Measurements from ENCODE around the gene MGST2. TPM values are rescaled to one million over a fixed set of nuclear protein-coding genes. Genes with fewer than 3 reads are reported as not detected.

Gene MGST2
- total RNA-seq, 1 donor from 2014 or later = 17.6 TPM

GRCh38 chr4:139704915-139705485 is 39.4 kb downstream of the MGST2 start:
- Histone ChIP-seq H3K79me2 (ENCODE audit: insufficient read depth, low read length) (no peaks in the 10 kb centered on the region), H3K4me1 (ENCODE audit: insufficient read depth, low read length) (peaks cover 3% of the 10 kb centered on the region), H2AFZ (ENCODE audit: low read depth, low read length) (no peak overlapping the region), H3K9me3 (ENCODE audit: insufficient read depth, low read depth, low read length) (no peaks in the 10 kb centered on the region), H3K4me2 (ENCODE audit: low read length) (no peak overlapping the region), H3K27me3 (ENCODE audit: insufficient read depth, low read length) (no peaks in the 10 kb centered on the region), H4K20me1 (ENCODE audit: insufficient read depth, low read length) (no peaks in the 10 kb centered on the region), H3K4me3 (ENCODE audit: insufficient read depth, low read depth, low read length) (no peak overlapping the region), H3K9ac (ENCODE audit: low read length) (no peak overlapping the region), H3K36me3 (ENCODE audit: insufficient read depth, low read length) (peaks cover 3% of the 10 kb centered on the region), H3K27ac (ENCODE audit: low read depth, low read length) (no peak overlapping the region)
- peaks cover 12% of the 10 kb centered on the region for H3K9me3 Mint-ChIP-seq (ENCODE audit: unreplicated experiment)
- peaks cover 10% of the 10 kb centered on the region for H3K36me3 Mint-ChIP-seq (ENCODE audit: low read depth, unreplicated experiment)
- H3K27ac Mint-ChIP-seq (ENCODE audit: unreplicated experiment) = no peak overlapping the region
- TF ChIP-seq, protein P1, sequence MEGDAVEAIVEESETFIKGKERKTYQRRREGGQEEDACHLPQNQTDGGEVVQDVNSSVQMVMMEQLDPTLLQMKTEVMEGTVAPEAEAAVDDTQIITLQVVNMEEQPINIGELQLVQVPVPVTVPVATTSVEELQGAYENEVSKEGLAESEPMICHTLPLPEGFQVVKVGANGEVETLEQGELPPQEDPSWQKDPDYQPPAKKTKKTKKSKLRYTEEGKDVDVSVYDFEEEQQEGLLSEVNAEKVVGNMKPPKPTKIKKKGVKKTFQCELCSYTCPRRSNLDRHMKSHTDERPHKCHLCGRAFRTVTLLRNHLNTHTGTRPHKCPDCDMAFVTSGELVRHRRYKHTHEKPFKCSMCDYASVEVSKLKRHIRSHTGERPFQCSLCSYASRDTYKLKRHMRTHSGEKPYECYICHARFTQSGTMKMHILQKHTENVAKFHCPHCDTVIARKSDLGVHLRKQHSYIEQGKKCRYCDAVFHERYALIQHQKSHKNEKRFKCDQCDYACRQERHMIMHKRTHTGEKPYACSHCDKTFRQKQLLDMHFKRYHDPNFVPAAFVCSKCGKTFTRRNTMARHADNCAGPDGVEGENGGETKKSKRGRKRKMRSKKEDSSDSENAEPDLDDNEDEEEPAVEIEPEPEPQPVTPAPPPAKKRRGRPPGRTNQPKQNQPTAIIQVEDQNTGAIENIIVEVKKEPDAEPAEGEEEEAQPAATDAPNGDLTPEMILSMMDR (IDR thresholded peaks at IDR 0.05; ENCODE audit: insufficient read depth, low read depth, low read length) = peak; percentile 14
- no peak for TF ChIP-seq EZH2 (IDR thresholded peaks at IDR 0.05; ENCODE audit: insufficient read depth, low read length)
- peak; percentile 24 for DNase-seq (ENCODE audit: low read depth)
- H3K4me1 Mint-ChIP-seq (ENCODE audit: low read depth, unreplicated experiment) = peaks cover 4% of the 10 kb centered on the region
- no peaks in the 10 kb centered on the region for H3K27me3 Mint-ChIP-seq (ENCODE audit: low read depth, unreplicated experiment)
- no peak for FAIRE-seq
- H3K4me3 Mint-ChIP-seq (ENCODE audit: unreplicated experiment) = no peak overlapping the region

GRCh38 chr4:139709660-139710059 is 44.0 kb downstream of the MGST2 start:
- Mint-ChIP-seq H3K9me3 (ENCODE audit: unreplicated experiment) (peaks cover 10% of the 10 kb centered on the region), H3K4me1 (ENCODE audit: low read depth, unreplicated experiment) (peaks cover 25% of the 10 kb centered on the region), H3K36me3 (ENCODE audit: low read depth, unreplicated experiment) (peaks cover 8% of the 10 kb centered on the region), H3K27me3 (ENCODE audit: low read depth, unreplicated experiment) (no peaks in the 10 kb centered on the region), H3K27ac (ENCODE audit: unreplicated experiment) (no peak overlapping the region), H3K4me3 (ENCODE audit: unreplicated experiment) (no peak overlapping the region)
- H4K20me1 ChIP-seq (ENCODE audit: insufficient read depth, low read length) = no peaks in the 10 kb centered on the region
- DNase-seq (ENCODE audit: low read depth) (no peak), FAIRE-seq (no peak)
- H3K4me2 ChIP-seq (ENCODE audit: low read length) = no peak overlapping the region
- no peaks in the 10 kb centered on the region for H3K9me3 ChIP-seq (ENCODE audit: insufficient read depth, low read depth, low read length)
- H3K36me3 ChIP-seq (ENCODE audit: insufficient read depth, low read length) = no peaks in the 10 kb centered on the region
- H3K27ac ChIP-seq (ENCODE audit: low read depth, low read length) = peak overlapping the region; percentile 37
- H2AFZ ChIP-seq (ENCODE audit: low read depth, low read length) = no peak overlapping the region
- peaks cover 11% of the 10 kb centered on the region for H3K4me1 ChIP-seq (ENCODE audit: insufficient read depth, low read length)
- H3K27me3 ChIP-seq (ENCODE audit: insufficient read depth, low read length) = no peaks in the 10 kb centered on the region
- H3K4me3 ChIP-seq (ENCODE audit: insufficient read depth, low read depth, low read length) = no peak overlapping the region
- no peaks in the 10 kb centered on the region for H3K79me2 ChIP-seq (ENCODE audit: insufficient read depth, low read length)
- H3K9ac ChIP-seq (ENCODE audit: low read length) = no peak overlapping the region
- TF ChIP-seq EZH2 (IDR thresholded peaks at IDR 0.05; ENCODE audit: insufficient read depth, low read length) = no peak
- TF ChIP-seq, protein P1 (IDR thresholded peaks at IDR 0.05; ENCODE audit: insufficient read depth, low read depth, low read length) = no peak

DNA sequence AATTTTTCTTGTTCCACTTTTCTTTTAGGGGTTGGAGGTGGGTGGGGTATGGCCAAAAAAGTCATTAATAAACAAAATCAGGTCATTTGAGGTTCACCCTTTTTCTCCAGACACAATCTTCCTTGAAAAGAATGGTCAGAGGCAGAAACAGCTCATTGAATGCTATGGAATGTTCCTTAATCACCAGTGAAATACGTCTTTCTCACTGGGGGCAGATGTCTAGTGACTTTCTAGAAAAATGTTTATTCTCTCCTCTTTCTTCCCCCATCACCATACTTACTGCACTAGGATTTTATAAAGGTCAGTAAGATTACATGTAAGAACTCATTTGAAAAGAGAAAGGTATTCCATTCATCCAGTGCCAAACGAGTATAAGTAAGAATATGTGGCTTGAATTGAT is 44.5 kb downstream of the MGST2 start:
- H3K79me2 ChIP-seq (ENCODE audit: insufficient read depth, low read length) = no peaks in the 10 kb centered on the region
- H3K27ac ChIP-seq (ENCODE audit: low read depth, low read length) = peak overlapping the region; percentile 59
- FAIRE-seq (no peak), DNase-seq (ENCODE audit: low read depth) (peak; percentile 84)
- Mint-ChIP-seq H3K27ac (ENCODE audit: unreplicated experiment) (no peak overlapping the region), H3K4me1 (ENCODE audit: low read depth, unreplicated experiment) (peaks cover 29% of the 10 kb centered on the region), H3K36me3 (ENCODE audit: low read depth, unreplicated experiment) (peaks cover 6% of the 10 kb centered on the region), H3K27me3 (ENCODE audit: low read depth, unreplicated experiment) (no peaks in the 10 kb centered on the region), H3K9me3 (ENCODE audit: unreplicated experiment) (peaks cover 10% of the 10 kb centered on the region), H3K4me3 (ENCODE audit: unreplicated experiment) (no peak overlapping the region)
- H3K4me2 ChIP-seq (ENCODE audit: low read length) = no peak overlapping the region
- peaks cover 11% of the 10 kb centered on the region for H3K4me1 ChIP-seq (ENCODE audit: insufficient read depth, low read length)
- no peak overlapping the region for H3K9ac ChIP-seq (ENCODE audit: low read length)
- H4K20me1 ChIP-seq (ENCODE audit: insufficient read depth, low read length) = no peaks in the 10 kb centered on the region
- TF ChIP-seq EZH2 (IDR thresholded peaks at IDR 0.05; ENCODE audit: insufficient read depth, low read length) = no peak
- TF ChIP-seq, protein P1 (IDR thresholded peaks at IDR 0.05; ENCODE audit: insufficient read depth, low read depth, low read length) = no peak
- no peaks in the 10 kb centered on the region for H3K36me3 ChIP-seq (ENCODE audit: insufficient read depth, low read length)
- no peak overlapping the region for H2AFZ ChIP-seq (ENCODE audit: low read depth, low read length)
- H3K27me3 ChIP-seq (ENCODE audit: insufficient read depth, low read length) = no peaks in the 10 kb centered on the region
- H3K4me3 ChIP-seq (ENCODE audit: insufficient read depth, low read depth, low read length) = no peak overlapping the region
- no peaks in the 10 kb centered on the region for H3K9me3 ChIP-seq (ENCODE audit: insufficient read depth, low read depth, low read length)
